Limb (tissue), 2 donors: ENCODE measurements around the gene NHLRC4.
"Not testable (repeated sequence)": the region's sequence is repeated elsewhere in the genome, so short reads cannot be mapped to it uniquely, and the experiment has no call there.

ENCODE experiments used
- DNase-seq, 2 donors: peaks; one replicate each; pipeline ENCODE4 v3.0.0-alpha.2; 2016; ENCODE audit errors: extremely low spot score in 2 of 2

The NHLRC4 gene

DNA sequence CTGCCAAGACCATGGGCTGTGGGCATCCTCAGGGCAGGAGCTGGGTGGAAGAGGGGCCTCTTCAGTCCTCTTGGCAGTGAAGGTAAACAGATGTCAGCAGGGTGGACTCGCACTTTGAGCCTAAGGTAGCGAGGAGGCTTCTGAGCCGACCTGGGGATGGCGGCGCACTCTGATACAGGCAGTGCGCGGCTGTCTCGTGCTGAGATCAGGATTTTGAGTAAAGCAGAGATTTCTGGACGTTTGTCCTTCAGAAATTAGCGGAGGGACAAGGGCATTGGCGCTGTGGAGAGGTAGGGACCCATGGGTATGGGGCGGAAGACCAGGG, 29.9 kb downstream of the NHLRC4 start:
- no peak for DNase-seq

DNA sequence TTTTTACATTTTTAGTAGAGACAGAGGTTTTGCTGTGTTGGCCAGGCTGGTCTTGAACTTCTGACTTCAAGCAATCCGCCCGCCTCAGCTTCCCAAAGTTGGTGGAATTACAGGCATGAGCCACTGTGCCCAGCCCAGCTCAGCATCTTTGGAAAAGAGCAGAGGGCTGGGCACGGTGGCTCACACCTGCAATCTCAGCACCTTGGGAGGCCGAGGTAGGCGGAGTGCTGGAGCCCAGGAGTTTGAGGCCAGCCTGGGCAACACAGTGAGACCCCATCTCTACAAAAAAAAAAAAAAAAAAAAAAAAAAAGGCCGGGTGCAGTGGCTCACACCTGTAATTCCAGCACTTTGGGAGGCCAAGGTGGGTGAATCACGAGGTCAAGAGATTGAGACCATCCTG, 30.9 kb downstream of the NHLRC4 start:
- not testable (repeated sequence) for DNase-seq

DNA sequence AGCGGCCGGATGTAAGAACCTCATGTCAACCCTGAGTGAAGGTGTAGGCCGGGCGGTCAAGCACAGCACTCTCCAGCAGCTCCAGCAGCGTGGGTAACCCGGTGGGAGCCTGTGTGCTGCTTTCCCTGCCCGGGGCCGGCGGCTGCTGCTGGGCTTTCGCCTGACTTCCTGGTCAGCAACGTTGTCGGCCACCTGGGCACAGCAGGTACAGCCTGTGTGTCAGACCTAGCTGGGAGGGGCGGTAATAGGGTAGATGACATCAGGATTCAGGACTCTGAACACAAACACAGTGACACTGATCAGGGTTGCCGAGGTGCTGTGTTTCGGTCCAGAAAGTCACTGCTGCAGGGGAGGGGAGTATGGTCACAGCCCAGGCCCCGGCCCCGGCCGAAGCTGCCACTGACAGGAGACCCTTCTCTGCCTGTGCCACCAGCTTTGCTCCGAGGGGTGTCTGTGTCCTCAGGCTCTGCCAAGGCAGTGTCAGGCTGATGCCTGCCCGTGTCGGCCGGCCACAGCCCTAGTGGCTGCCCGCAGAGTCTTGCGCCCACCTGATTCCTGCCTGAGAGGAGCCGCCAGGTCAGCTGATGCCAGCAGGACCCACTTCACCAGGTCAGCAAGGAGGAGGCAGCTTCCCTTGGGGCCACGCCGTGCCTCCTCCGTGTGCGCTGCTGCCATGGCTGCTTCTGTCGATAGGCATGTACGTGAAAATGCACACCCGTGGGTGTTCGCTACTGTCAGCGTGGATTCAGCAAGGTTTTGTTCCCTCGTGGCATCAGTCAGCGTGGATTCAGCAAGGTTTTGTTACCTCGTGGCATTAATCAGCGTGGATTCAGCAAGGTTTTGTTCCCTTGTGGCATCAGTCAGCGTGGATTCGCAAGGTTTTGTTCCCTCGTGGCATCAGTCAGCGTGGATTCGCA, 32.3 kb downstream of the NHLRC4 start:
- DNase-seq = no peak

DNA sequence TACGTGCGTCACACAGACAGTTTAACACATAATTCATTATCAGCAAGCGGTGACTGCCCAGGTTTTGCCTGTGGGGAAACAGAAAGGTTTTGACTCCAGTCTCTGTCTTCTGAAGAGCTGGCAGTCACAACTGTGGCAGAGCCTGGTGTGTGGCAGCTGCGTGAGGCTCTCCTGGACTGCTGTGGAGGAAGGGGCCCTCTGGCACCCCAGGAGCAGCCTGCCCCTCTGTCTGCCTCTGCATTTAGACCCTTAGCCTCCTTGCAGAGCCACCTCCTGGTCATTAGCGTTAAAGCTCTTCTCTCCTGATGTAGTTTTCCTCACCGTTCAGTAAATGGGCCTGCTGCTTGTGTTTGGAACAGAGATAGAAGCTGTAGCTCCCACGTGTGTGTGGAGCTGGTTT, 34.0 kb downstream of the NHLRC4 start:
- DNase-seq = no peak

DNA sequence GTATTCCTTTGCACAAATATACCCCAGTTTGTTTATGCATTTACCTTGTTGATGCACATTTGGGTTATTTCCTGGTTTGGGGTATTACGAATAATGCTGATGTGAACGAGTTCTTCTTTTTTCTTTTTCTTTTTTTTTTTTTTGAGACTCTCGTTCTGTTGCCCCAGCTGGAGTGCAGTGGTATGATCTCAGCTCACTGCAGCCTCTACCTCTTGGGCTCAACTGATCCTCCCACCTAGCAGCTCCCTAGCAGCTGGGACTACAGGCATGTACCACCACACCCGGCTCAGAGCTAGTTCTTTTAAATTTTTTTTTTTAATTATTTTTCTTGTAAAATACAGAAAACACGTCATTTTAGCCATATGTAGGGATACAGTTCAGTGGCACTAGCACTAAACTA, 37.1 kb downstream of the NHLRC4 start:
- DNase-seq = no peak

DNA sequence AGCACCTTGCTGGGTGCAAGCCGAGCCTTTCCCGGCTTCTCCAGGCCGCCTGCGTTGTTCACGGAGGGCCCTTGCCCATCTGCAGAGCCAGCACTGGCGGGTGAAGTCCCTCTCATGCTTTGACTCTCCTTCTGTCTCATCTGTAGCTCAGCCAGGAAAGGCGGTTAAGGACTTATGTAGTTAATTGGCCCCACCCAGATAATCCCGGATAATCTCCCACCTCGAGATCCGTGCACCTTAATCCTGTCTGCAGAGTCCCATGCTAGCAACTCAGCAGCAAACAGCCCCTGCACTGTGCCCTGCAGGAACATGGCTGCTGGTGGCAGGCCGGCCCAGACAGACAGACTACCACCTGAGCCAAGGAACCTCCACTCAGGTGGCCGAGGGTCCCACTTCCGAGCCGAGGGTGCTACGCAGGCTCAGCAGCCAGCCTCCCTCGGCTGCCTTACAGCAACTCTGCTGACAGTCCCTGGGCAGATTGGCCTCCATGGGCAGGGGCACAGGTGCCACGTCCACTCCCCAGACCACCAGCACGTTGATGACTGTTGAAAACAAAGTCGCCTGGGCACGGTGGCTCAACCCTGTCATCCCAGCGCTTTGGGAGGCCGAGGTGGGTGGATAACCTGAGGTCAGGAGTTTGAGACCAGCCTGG, 40.0 kb downstream of the NHLRC4 start:
- no peak for DNase-seq

DNA sequence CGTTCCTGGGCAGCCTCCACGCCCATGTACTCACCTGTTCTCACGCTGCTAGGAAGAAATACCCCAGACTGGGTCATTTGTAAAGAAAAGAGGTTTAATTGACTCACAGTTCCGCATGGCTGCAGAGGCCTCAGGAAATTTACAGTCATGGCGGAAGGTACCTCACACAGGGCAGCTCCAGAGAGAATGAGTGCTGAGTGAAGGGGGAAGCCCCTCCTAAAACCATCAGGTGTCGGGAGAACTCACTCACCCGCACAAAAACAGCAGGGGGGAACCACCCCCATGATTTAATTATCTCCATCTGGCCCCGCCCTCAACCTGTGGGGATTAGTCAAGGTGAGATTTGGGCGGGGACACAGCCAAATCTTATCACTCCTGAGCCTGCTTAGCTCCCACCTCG, 41.2 kb downstream of the NHLRC4 start:
- no peak for DNase-seq

DNA sequence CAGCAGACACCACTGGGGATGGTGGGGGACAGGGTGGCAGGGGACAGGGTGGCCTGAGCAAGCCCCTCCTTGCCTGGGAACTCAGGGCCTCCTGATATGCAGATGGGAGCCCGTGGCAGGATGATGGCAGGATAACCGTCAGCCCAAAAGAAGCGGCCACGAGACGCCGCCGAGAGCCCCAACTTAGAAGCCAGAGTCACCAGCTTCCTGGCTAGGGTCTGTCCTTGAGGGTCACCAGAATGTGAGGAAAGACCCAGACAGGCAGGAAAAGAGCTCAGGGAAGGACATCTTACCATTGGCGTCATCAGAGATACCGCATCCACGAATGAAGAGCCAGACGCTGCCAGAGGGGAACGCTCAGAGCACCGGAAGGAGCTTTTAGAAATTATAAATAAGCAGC, 42.5 kb downstream of the NHLRC4 start:
- no peak for DNase-seq

DNA sequence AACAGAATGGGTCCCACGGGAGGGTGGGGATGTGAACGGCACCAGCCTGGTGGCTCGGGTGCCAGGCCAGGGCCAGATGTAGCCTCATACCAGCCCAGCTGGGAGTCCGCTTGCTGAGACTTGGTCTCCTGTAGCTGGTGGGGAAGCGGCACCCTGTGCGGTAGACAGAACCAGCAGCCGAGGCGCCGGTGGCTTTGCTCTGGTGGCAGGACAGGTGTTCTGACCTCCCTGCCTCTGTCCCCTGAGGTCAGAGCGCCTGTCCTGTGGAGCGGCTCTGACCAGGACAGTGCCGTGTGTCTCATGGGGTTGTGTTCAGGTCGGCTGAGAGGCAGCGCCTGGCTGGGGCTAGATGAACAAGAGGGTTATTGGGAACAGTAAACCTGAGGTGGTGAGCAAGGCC, 43.2 kb downstream of the NHLRC4 start:
- no peak for DNase-seq

DNA sequence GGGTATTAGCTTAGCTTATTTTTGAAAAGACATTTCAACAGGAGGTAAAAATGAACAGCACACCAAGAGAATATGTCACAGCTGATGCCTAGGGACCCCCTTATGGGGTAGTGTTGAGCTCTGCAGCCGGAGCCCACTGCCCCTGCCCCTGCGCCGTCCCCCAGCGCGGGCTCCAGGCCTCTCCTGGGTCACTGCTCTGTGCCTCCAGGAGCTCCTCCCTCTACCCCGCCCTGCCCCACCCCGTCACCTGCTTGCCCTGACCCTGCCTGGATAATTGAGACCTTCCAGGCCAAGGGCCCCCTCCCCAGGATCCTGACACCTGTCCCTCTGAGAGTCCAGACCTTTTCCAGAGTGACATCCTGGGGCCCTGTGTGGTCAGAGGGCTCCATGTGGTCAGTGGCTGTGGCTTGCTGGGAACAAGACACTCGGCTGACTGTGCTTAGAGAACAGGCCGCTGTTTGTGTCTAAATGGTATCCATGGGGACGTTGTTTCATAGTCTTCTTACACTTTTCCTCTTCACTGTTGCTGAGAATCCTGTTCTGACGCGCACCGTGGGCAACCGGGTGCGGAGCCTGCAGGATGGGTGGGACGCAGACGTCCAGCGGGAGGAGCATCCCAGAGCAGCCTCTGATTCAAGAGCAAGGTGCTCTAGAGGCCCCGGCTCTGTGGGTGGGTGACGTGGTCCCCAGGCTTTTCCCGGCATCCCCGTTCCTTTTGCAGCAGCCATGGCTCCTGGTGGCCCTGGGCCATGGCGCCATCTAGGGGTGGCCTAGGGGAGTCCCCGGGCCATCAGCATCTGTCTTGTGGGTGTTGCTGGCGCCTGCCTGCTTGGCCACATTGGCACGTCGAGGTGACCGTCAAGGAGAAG, 43.9 kb downstream of the NHLRC4 start:
- no peak for DNase-seq

DNA sequence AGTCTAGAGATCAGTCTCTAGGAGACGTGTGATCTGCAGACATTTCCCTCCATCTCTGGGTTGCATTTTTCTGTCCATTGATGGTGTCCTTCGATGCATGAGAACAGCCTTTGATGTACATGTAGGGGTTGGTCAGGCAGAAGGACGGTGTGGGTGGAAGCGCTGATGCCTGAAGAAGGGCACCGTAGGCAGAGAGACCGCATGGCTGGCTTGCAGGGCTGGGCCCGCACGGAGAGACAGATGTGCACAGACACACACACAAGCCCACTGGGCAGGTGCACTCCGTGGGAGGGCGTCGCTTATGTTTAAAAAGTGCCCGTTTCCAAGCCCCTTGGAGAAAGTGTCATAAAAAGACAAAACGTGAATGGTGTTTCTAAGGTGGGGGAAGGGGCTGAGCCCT, 48.3 kb downstream of the NHLRC4 start:
- DNase-seq = no peak

DNA sequence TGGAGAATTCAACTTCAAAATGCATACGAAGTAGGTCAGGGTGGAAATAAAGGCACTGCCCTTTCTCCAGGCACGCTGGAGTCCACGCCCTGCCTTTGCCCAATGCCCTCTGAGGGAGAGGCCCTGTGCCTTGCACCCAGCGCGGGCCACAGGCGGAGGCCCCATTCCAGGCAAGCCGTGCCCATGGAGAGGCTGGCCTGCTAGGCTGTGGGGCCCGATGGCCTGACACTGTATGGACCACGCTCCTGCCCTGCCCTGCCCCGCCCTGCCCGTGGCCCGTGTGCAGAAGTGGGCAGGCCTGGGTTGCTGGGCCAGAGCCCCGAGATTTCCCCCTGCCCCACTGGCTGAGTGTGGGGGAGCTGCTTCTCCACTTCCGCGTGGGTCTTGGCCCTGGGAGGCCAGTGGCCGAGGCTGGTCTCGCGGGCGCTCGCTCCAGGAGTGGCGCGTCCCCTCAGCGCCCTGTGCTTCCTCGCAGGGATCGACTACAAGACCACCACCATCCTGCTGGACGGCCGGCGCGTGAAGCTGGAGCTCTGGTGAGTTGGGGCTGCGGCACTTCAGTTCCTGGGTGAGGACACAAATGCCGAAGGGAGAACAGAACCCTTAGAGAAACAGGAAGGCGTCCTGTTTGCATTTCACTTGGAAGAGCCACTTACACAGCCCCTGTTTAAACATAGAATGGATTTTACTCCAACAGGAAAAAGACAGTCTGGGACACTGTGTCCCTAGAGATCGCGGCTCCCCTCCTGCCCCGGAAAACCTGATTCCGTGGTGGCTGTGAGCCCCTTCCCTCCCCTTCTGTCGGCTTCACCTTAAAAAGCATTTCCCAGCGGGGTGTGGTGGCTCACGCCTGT, 50.2 kb downstream of the NHLRC4 start:
- no peak for DNase-seq

DNA sequence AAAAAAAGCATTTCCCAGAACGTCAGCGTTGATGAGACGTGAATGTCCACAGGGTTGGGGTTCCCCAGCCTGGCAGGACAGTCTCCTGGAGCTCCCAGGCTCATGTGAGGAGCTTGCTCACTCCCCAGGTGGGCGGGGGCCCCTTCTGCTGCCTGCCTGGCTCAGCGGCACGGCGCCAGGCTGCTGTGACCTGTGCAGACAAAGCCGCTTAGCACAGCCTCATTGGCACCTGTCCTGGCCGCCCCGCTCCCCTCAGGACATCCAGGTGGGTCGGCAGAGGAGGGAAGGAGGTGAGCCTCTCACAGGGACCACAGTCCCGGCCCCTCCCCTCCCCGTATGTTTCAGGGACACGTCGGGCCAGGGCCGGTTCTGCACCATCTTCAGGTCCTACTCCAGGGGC, 51.0 kb downstream of the NHLRC4 start:
- no peak for DNase-seq
